Fibroblast of skin of left biceps (primary cell): ENCODE data around the gene MTA3.
"Not testable (repeated sequence)": the region's sequence is repeated elsewhere in the genome, so short reads cannot be mapped to it uniquely, and the experiment has no call there.

ENCODE experiments used
- DNase-seq, 2 experiments: peaks; one replicate each; pipeline ENCODE4 v3.0.0-alpha.2; 2013; ENCODE audit warnings: low read depth in 2 of 2

The MTA3 gene

DNA sequence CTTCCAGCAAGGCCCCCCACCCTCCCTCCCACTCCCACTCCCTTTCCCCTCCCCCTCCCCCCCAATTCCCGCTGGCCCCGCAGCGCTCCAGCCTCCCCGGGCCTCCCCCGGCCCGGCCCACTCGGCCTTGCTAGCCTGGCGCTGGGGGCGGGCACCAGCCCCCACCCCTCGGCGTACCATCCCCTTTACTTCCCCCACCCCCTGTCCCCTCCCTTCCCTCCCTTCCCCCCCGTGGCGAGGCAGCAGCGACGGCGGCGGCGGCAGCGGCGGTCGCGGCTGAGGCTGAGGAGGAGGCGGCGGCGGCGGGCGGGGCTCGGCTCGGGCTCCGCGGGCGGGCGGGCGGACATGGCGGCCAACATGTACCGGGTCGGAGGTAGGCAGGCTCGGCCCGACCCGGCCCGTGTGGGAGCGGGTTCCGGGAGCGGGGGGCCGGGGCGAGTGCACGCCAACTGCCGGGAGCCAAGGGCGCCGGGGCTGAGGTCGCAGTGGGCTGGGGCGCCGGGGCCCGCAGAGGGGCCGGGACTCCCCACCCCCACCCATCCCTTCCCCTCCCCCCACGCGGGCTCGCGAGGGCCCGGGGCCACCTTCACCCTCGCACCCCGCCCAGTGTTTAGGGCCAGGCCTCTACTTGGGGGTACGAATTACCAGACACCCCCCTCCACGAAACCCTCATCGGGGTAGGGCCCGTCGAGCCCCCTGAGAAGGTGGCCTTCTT is at the start of gene MTA3:
Gene MTA3, plus strand, starts transcription at position 232 of the 715 bp plus-strand sequence. Its CDS starts 114 bp downstream, at position 346.
- peak in 1 of 2 experiments; percentile 17 for DNase-seq

DNA sequence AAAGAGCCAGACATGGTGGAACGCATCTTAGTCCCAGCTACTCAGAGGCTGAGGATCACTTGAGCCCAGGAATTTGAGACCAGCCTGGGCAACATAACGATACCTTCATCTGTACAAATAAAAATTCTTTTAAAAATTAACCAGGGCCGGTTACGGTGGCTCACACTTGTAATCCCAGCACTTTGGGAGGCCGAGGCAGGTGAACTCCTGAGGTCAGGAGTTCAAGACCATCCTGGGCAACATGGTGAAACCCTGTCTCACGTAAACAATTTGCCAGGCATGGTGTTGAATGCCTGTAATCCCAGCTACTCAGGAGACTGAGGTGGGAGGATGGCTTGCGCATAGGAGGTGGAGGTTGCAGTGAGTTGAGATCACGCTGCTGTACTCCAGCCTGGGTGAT is 48.8 kb upstream of the MTA3 start:
- DNase-seq = no peak

DNA sequence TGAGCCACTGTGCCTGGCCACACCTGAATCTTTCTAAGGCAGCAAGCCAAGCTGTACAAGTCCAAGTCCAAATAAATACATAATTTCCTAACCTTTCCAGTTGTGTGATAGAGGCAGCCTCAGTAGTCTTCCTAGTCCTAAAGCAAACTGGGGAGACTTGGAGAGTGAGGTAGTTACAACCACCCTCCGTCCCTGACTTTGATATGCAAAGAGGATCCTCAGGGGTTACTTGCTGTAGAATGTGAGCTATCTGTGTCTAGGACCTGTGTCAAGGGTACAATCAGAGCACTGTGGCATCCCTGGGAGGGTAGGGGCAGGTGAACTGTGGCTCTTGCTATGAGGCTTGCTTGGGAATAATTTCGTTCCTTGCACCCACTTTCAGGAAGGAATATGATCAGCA is 46.4 kb upstream of the MTA3 start:
- no peak for DNase-seq

DNA sequence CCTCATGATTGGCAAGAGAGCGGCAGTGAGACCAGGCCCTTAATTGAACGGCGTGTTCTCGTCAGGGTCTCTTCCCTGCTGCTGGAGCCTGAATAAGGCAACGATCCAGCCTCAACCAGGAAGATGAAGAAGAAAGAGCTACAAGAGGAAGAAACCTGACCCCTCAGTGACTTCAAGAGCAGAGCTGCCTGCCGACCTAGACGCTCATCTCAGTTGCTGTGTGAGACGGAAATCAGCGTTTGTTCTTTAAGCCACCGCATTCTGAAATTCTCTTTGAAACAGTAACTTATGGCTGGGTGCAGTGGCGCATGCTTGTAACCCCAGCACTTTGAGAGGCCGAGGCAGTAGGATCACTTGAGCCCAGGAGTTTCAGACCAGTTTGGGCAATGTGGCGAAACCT is 45.1 kb upstream of the MTA3 start:
- DNase-seq = no peak

DNA sequence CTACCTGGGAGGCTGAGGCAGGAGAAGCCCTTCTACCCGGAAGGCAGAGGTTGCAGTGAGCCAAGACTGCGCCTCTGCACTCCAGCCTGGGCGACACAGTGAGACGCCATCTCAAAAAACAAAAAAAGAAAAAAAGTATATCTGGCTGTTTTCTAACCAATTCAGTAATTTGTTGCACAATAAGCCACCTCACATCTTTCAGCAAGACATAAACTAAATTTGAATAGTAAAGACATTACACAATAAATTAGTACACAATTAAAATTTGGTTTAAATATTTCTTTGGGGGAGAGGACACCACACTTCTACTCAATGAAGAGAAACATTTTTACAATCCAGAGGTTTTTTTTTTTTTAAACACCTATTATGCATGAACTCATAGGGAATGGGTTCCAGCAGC is 36.0 kb upstream of the MTA3 start:
- DNase-seq = no peak

DNA sequence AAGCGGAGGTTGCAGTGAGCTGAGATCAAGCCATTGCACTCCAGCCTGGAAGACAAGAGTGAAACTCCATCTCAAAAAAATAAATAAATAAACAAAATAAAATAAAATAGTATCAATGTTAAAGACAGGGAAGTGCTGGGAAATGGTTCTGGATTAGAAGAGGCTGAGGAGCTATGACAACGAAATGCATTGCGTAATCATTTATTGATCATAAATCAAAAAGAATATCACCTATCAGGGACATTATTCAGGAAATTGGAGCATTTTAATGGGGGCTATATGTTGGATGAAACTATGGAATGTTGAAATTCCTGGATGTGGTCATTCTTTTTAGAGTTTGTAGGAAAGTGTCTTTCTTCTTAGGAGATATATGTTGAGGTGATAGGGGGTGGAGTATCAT is 30.9 kb upstream of the MTA3 start:
- DNase-seq = no peak

DNA sequence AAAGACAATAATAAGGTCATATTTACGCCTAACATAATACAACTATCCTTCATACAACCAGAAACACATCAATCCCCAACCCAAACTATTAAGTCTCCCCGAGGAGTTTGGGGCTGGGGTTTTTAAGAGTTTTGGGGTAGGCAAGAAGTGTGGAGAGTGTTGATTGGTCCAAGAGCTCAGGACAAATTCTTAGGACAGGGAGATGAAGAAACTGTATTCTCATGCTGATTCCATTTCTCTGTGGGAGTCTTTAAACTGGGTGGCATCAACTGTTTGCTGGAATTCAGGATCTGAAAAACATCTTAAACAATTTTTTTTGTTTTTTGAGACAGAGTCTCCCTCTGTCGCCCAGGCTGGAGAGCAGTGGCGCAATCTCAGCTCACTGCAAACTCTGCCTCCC is 25.6 kb upstream of the MTA3 start:
- no peak for DNase-seq

DNA sequence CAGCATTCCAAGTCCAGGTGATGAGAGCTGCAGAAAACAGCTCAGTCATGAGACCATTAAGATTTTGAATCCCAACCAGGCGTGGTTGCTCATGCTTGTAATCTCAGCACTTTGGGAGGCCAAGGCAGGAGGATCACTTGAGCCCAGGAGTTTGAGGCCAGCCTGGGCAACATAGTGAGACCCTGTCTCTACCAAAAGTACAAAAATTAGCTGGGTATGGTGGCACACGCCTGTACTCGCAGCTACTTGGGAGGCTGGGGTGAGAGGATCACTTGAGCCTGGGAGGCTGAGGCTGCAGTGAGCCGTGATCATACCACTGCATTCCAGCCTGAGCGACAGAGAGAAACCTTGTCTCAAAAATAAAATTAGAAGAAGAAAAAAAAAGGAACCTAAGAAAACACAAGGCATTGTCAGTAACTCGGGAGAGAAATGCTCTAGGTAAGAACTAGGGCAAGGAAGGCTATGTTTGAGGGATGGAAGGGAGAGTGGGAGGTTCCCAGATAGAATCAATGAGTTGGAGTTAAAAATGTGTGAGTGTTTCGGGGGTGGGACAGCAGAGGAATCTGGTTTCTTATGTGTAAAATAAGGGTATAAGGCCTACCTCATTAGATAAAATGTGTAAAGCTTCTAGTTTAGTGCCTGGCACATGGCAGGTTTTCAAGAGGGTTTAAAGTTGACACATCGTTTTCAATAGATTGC is 23.3 kb upstream of the MTA3 start:
- no peak for DNase-seq

DNA sequence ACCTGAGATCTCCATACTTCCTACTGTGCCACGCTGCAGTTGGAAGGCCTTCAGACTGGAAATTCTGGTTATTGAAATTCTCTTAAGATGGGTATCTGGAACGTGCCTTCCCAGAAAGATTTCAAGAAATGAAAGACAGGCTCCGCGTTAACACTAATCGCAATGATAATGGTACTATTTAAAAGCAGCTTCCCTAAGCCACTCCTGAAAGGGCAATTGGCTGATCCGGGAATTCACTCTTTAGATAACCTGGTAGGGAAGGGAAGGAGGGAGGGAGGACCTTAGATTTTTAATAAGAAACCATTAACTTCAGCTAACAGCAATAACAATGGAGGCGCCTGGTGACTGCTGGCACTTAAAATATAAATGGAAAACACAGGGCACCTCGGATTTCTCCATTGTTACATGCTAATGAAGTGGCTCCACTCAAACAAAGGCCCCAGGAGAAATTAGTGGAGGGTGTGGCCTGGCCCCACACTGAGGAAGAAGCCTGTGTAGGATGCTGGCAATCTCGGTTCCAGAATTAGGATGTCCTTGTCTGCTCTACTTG is 22.5 kb upstream of the MTA3 start:
- no peak for DNase-seq

DNA sequence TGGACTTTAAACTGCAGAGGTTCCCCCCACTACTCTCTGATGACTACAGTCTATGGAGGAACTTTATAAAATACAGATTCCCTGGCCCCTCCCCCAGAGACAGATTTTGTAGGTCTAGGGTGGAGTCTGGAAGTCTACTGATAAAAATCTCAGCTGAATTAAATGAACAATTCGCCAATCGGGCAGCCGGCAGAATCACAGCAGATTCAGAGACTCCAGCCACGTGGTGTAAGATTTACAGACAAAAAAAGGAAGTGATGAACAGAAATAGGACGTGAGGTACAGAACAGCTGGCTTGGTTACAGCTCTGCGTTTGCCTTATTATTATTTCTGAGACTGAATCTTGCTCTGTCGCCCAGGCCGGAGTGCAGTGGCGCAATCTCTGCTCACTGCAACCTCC is 21.4 kb upstream of the MTA3 start:
- no peak for DNase-seq

DNA sequence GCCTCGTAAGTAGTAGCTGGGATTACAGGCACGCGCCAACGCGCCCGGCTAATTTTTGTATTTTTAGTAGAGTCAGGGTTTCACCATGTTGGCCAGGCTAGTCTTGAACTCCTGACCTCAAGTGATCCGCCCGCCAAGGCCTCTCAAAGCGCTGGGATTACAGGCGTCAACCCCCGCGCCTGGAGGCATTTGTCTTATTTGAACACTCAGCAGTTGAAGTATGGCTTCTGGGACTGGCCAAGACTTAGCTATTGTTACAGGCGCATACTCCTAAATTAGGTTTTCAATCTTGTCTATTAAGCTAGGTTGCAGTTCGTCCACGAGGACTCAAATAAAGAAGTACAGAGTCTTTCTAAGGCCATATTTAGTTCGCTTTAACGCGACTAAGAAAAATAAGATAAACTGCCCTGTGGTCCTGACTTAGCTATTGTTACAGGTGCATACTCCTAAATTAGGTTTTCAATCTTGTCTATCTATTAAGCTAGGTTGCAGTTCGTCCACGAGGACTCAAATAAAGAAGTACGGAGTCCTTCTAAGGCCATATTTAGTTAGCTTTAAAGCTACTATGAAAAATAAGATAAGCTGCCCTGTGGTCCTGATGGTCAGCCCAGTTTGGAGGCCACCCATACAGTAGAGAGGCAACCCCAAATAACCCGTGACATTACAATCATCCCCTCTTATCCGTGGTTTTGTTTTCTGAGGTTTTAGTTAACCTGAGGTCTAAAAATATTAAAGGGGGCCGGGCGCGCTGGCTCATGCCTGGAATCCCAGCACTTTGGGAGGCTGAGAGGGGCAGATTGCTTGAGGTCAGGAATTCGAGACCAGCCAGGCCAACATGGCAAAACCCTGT is 20.8 kb upstream of the MTA3 start:
- DNase-seq = no peak

DNA sequence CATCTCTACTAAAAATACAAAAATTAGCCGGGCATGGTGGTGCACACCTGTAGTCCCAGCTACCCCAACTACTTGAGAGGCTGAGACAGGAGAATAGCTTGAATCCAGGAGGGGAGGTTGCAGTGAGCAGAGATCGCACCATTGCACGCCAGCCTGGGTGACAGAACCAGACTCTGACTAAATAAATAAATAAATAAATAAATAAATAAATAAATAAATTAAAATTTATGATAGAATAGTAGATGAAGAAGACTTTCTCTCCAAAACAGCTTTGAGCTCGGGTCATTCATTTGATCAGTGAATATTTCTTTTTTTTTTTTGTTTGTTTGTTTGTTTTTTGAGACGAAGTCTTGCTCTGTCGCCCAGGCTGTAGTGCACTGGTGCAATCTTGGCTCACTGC is 17.6 kb upstream of the MTA3 start:
- DNase-seq = no peak

DNA sequence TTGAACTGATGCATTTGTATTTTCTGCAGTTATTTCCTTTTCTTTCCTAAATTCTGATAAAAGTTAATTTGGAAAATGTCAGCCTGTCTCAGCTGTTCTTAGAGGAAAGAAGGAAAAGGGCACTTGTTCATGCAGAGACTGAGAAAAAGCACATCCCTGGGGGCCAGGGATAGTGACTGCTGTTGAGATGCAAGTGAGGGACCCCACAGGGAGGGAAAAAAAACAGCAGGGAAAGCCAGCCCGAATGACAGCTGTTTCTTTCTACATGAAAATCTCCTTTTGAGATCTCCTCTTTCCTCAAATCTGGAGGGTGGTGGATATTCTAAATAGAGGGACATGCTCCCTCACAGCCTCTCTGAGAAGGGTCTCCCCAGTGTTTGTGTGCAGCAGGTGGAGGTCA is 14.0 kb upstream of the MTA3 start:
- no peak for DNase-seq

DNA sequence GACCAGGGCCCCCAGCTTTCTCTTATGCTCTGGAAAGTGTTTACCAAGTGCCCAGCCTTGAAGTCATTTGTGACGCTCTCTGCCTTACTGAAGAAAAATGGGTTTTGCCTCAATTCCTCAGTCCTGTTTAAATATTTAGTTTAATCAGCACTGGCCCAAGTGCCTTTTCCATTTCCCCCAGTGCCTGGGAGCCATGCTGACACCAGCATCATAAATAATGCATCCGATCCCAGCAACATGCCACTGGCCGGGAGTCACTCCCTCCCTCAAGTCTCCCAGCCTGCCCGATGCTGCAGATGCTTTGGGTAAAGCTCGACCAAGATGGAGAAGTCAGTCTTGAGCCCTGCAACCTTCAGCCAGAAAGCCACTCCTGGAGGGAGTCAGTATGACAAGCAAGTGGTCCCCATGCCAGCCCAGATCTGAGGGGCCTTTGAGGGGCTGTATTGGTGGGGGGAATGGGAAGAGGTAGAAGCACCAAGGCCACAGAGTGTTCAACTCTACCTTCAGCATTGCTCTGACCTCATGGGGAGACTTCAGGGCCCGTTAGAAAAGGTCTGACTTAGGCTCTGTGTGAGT is 12.0 kb upstream of the MTA3 start:
- no peak for DNase-seq

DNA sequence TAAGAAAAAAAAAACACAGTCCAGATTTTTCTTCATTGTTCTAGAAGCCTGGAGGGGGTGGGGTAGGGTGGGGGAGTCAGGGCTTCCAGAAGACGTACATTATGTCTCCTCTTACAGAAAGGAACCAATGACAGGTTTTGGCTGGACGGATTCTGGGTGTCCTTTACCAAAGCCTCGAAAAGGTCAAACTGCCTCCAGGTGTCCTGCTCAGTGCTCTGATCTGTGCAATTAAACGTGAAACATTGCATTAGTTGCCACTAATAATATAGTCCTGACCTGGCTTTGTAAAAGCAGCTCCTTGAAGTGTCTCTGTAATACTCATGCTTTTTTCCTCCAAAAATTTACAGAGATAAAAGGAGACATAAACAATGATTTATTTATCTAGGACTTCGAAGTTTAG is 11.1 kb upstream of the MTA3 start:
- DNase-seq = no peak

DNA sequence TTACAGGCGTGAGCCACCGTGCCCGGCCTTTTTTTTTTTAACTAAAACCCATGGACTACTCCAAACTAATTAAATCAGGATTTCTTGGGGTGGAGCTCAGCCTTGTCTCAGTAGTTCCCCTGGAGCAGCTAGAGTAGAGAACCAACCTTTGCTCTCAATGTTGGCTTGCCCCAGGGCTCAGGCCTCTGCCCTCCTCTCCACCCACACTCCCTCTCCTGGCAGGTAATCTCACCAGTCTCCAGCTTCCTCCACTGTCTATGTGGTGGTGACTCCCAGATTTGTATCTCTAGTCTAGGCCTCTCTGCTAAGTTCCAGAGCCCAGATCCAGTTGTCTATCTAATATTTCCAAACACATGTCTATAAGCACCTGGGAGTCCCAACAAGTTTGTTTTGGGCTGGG is 9.6 kb upstream of the MTA3 start:
- DNase-seq = no peak

DNA sequence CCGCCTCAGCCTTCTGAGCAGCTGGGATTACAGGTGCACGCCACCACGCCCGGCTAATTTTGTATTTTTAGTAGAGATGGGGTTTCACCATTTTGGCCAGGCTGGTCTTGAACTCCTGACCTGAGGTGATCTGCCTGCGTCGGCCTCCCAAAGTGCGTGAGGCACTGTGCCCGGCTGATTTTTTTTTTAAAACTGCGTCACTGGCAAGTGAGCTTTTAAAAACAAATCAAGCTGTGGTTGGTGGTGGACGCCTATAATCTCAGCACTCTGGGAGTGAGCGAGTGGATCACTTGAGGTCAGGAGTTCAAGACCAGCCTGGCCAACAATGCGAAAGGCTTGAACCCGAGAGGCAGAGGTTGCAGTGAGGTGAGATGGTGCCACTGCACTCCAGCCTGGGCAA is 8.3 kb upstream of the MTA3 start:
- DNase-seq = not testable (repeated sequence)

DNA sequence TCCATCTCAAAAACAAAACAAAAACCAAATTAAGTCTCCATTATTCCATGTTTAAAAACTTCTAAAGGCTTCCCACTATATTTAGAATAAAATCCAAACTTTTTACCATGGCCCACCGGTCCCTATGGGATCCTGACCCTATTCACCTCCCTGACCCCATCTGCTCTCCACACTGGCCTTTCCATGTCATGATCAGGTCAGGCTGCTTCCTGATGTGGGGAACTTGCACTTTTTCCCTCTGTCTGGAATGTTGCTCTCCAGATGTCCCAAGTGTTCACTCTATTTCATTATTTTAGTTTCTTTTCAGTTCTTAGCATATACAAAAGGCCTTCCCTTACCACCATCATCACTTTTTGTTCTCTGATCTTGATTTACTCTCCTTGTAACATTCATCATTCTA is 7.5 kb upstream of the MTA3 start:
- no peak for DNase-seq

DNA sequence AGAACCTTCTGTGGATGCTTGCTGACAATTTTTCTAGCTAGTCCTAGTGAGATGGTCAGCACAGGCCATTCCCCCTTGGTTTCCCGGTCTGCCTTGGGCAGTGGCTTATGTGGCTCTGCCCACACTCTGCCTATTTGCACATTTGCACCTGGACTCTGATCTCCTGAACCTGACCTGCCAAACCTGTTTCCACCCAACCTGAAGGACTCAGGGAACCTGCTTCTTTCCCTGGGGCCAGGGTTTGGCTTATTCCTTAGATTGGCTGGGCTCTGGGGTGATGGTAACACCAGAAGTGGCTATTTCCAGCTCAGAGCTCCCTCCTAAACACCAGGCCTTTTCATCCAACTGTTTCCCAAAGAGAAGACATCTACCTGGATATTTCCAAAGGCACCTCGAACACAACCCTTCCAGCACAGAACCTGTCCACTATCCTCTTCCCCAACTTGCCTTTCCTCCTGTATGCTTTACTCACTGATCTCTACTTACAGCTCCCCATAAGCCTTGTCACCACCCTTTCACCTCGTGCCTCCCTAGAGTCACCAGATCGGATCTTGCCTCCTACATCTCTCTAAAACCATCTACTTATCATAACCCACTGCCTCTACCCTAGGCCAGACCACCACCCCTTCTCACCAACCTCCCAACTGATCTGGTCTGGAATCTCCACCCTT is 5.8 kb upstream of the MTA3 start:
- no peak for DNase-seq

DNA sequence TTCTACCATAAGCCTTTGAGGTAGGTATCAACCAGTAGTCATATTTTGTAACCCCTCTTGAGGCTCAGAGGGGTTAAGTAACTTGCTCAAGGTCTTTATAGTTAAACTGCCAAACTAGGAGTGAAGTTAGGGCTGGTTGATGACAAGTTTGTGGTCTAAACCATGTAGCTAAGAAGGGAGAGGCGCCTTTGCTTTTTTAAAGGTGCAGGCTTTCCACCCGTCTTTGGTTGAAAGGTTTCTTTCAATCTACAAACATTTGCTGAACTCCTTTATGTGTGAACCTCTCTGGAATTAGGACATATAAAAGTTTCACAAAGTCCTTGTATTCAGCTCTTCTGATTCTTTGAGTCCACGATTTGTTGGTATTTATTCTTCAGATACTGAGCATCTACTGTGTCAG is 2.4 kb upstream of the MTA3 start:
- DNase-seq = no peak

DNA sequence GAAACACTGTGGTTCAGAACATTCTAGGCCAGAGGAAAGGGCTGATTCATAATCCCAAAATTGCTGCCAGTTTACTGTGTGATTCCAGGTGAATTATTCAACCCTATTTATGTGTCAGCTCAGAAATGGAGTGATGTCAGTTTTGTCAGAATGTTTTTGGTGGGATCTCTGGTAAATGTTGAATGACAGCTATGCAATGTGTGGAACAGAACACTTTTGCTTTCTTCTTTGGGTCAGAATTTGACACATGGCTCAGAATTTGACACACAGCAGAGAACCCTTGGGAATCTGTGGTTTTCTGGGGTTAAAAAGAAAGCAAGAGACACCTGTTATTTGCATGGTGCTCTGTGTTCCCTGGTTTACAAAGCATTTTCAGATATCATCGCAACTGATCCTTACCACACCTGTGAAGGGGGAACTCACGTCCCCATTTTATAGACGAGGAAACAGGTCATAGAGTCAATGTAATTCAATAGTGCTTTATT is 1.6 kb upstream of the MTA3 start:
- no peak for DNase-seq
